GM13976 (cell line): ENCODE measurements around the gene TSEN54.

ENCODE experiments used
- DNase-seq: peaks from one replicate; pipeline ENCODE4 v3.0.0; 2012; ENCODE audit warnings: low spot score
- in situ Hi-C: fragments of 300-500 bp; cut with MboI; formaldehyde crosslinking; loops from one replicate; pipeline ENCODE4 v1.12.0; 2022; ENCODE audit warnings: low sequenced_read_pairs, mixed read lengths, inconsistent platforms; ENCODE audit not compliant: unreplicated experiment
- TF ChIP-seq, protein P1 (sequence below): IDR thresholded peaks from 2 replicates; pipeline ENCODE4 v1.5.1; 2012; ENCODE audit warnings: borderline replicate concordance, mild to moderate bottlenecking; ENCODE audit not compliant: insufficient read depth; ENCODE audit errors: extremely low read depth, missing control alignments, control extremely low read depth

Gene TSEN54

DNA sequence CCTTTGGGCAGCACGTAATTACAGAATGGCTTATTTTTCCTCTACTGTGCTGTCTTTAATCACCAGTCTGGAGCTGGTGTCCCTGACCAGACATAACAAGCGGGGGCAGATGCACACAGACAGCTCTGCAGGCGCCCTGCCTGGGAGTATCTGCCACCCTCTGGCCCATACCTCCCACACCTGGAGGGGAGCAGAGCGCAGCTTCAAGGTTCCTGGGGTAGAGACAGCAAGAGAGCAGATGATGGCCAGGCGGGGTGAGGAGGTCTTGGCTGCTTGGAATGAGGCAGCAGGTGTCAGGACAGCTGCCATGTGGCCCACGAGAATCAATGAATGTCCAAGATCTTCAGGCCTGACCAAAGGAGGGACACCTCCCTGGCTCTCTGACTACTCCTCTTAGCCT is 36.0 kb upstream of the TSEN54 start:
- TF ChIP-seq, protein P1, sequence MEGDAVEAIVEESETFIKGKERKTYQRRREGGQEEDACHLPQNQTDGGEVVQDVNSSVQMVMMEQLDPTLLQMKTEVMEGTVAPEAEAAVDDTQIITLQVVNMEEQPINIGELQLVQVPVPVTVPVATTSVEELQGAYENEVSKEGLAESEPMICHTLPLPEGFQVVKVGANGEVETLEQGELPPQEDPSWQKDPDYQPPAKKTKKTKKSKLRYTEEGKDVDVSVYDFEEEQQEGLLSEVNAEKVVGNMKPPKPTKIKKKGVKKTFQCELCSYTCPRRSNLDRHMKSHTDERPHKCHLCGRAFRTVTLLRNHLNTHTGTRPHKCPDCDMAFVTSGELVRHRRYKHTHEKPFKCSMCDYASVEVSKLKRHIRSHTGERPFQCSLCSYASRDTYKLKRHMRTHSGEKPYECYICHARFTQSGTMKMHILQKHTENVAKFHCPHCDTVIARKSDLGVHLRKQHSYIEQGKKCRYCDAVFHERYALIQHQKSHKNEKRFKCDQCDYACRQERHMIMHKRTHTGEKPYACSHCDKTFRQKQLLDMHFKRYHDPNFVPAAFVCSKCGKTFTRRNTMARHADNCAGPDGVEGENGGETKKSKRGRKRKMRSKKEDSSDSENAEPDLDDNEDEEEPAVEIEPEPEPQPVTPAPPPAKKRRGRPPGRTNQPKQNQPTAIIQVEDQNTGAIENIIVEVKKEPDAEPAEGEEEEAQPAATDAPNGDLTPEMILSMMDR = no peak
- no peak for DNase-seq
- in situ Hi-C loops = no loop called here

DNA sequence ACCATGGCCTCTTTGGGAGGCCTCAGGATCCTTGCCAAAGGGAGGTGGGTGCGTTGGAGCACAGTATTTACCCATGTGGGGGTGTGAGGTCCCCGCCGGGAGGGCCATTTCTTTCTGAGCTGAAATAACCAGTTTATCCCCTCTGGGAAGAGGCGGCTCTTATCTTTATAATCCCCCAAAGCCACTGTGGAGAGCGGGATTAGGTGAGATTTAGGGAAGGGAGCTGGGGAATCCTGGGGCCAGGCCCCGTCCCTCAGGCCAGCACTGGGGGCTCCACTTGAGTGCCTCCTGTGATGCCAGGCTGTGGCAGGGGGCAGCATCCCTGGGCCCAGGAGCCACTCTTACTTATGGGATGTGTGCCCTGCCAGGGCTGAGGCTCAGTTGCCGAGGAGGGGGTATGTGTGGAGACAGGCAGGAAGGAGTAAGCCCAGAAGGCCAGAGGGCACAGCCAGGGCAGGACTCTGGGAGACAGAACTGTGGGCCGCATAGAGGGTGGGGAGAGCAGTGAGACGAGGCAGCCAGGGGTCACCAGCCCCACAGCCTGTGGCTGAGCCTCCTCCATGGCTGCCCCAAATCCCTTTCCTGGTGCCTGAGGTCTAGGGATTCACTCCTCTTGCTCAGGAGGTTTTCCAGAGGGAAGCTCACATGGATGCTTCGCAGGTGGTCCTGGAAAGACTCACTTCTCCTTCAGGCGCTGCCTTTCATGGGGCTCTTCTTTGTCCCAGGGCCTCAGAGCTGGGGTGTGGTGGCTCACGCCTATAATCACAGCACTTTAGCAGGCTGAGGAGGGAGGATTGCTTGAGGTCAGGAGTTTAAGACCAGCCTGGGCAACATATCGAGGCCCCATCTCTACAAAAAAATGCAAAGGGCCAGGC is 34.9 kb upstream of the TSEN54 start:
- in situ Hi-C loops = no loop called here
- TF ChIP-seq, protein P1 = no peak
- no peak for DNase-seq

DNA sequence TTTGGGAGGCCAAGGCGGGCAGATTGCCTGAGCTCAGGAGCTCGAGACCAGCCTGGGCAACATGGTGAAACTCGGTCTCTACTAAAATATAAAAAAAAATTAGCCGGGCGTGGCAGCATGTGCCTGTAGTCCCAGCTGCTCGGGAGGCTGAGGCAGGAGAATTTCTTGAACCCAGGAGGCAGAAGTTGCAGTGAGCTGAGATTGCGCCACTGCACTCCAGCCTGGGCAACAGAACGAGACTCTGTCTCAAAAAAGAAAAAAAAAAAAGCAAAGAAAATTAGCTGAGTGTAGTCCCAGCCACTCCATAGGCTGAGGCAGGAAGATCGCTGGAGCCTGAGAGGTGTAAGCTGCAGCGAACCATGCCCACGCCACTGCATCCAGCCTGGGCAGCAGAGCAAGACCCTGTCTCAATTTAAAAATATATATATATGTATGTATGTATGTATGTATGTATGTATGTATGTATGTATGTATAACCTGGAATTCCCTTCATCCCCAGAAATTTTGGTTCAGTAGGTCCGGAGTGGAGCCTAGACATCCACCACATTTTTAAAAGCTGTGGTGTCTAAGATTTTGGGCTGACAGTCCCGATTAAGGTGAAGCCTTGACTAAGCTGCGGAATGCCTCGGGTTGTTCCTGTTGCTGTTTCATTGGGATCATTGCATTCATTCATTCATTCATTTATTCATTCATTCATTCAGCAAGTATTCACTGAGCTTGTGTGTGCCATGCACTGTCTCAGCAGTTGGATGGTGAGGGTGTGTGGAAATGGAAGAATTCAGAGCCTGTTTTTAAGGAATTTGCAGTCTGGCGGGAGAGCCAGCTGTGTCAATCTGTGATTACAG is 34.0 kb upstream of the TSEN54 start:
- in situ Hi-C loops = no loop called here

GRCh38 chr17:75485688-75486087 is 30.6 kb upstream of the TSEN54 start:
- TF ChIP-seq, protein P1 = no peak
- no peak for DNase-seq
- in situ Hi-C loops = no loop called here

More for the DNA sequence above, 34.0 kb upstream of the TSEN54 start:
- no peak for DNase-seq
- TF ChIP-seq, protein P1 = no peak

DNA sequence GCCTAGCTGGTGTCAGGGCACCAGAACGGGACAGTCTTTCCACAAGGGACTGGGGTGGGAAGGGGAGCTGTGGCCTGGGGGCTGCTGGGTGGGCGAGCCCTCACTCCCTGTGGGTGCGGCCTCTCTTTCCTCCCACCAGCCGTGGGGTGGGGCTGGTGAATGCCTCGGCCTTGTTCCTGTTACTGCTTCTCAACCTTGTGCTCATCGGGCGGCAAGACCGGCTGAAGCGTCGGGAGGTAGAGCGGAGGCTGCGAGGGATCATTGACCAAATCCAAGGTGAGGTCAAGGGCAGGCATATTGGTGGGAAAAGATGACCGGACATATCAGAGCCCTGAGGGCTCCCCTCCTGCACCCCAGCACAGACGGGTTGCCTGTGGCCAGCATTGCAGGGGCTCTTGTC is 30.2 kb upstream of the TSEN54 start:
- TF ChIP-seq, protein P1 = no peak
- DNase-seq = no peak
- in situ Hi-C loops = no loop called here

GRCh38 chr17:75486951-75487350 is 29.4 kb upstream of the TSEN54 start:
- no peak for DNase-seq
- in situ Hi-C loops = no loop called here
- TF ChIP-seq, protein P1 = no peak
